ENCODE measurements around the gene HECTD4. TPM values are rescaled to one million over a fixed set of nuclear protein-coding genes. Genes with fewer than 3 reads are reported as not detected.

Gene HECTD4
- total and polyA plus RNA-seq, 2 of the 4 experiments (the other 2 are of a cell fraction), result 12.9 to 13.0 TPM

DNA sequence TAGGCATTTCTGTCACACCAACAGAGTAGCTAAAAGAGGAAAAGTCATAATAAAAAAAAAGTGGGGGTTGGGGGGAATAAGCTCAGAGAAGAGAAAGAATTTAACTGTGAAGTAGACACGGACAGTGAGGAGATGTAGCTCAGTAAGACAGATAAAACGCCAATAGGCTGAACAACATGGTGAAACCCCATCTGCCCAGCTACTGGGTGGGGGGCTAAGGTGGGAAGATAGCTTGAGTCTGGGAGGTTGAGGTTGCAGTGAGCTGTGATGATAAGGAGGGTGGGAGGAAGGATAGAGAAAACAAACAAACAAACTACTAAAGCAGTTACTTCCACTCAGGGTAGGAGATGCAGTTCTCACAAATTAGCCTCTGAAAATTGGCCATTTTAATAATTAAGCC, 25.0 kb downstream of the HECTD4 start:
- dilution Hi-C loops (cut with HindIII; ENCODE audit: low sequenced_read_pairs, unreplicated experiment) (no loop called here), intact Hi-C loops (cut with micrococcal nuclease) (no loop called here), in situ Hi-C loops (cut with MboI; ENCODE audit: low sequenced_read_pairs) (no loop called here)
- H3K14ac ChIP-seq (replicated peaks; ENCODE audit: low read depth, low read length), result no peak overlapping the region
- H2BK20ac ChIP-seq (ENCODE audit: low read depth, low read length), result no peak overlapping the region
- no peaks in the 10 kb centered on the region for H3K9me3 ChIP-seq (ENCODE audit: control insufficient read depth, insufficient read depth, low read length)
- H2AFZ ChIP-seq (replicated peaks; ENCODE audit: low read length, poor library complexity), result no peak overlapping the region
- H4K20me1 ChIP-seq (ENCODE audit: insufficient read depth, low read length), result peaks cover 30% of the 10 kb centered on the region
- peaks cover 25 to 51% of the 10 kb centered on the region in 2 experiments for H3K79me1 ChIP-seq (ENCODE audit: low read depth in 1 of 2, low read length in 2 of 2)
- no peak overlapping the region for H2BK120ac ChIP-seq (ENCODE audit: low read depth, low read length)
- H3K27me3 ChIP-seq (ENCODE audit: control insufficient read depth, insufficient read depth, low read length), result no peaks in the 10 kb centered on the region
- H3K56ac ChIP-seq (ENCODE audit: extremely low read depth, insufficient read depth, low read length), result no peak overlapping the region
- ATAC-seq (ENCODE audit: low read depth) (no peak), DNase-seq (no peak)
- TF ChIP-seq NFE2L2 (IDR thresholded peaks at IDR 0.05; ENCODE audit: low read depth, low read length) (no peak), MAZ (IDR thresholded peaks at IDR 0.05; ENCODE audit: borderline replicate concordance, low read depth, low read length) (no peak), CEBPB (IDR thresholded peaks at IDR 0.05; ENCODE audit: low read depth, low read length) (no peak), CHD1 (IDR thresholded peaks at IDR 0.05; ENCODE audit: low read depth, low read length) (no peak)
- H2AK9ac ChIP-seq (replicated peaks; ENCODE audit: low read depth, low read length, poor library complexity), result no peak overlapping the region
- no peaks in the 10 kb centered on the region; the same call in 1 of the 2 replicates for H3K4me1 ChIP-seq (ENCODE audit: control insufficient read depth, insufficient read depth, low read length)
- H3K36me3 ChIP-seq (ENCODE audit: control insufficient read depth, insufficient read depth, low read length), result no peaks in the 10 kb centered on the region
- H2AK5ac ChIP-seq (ENCODE audit: low read depth, low read length), result no peak overlapping the region
- H4K91ac ChIP-seq (ENCODE audit: insufficient read depth, low read depth, low read length), result no peak overlapping the region
- H2BK15ac ChIP-seq (ENCODE audit: low read depth, low read length), result no peak overlapping the region
- no peak overlapping the region for H3K4me2 ChIP-seq (ENCODE audit: low read depth, low read length)
- H3K4me3 ChIP-seq (ENCODE audit: insufficient read depth, low read depth, low read length), result no peak overlapping the region
- H3K4ac ChIP-seq (ENCODE audit: low read depth, low read length), result no peak overlapping the region
- BruUV-seq (replicated peaks), result no TSS peak
- H4K5ac ChIP-seq (ENCODE audit: low read depth, low read length), result no peak overlapping the region
- CTCF ChIA-PET, result interaction anchor here (0.7 kb wide), 1 partner anchor 135 kb away, joined by 3 read pairs; no protein-coding TSS in a partner anchor
- H2BK5ac ChIP-seq (ENCODE audit: low read depth, low read length, poor library complexity, severe bottlenecking), result no peak overlapping the region
- H3K23ac ChIP-seq (ENCODE audit: low read depth, low read length), result no peak overlapping the region
- H3K18ac ChIP-seq (ENCODE audit: low read depth, low read length), result no peak overlapping the region
- peaks cover 2% of the 10 kb centered on the region; the same call in 1 of the 2 replicates for H3K9me1 ChIP-seq (ENCODE audit: insufficient read depth, low read length)
- 17% methylated on average over 1 of the region's 2 CpGs; no CpG with 5 or more reads in 1 of the 2 experiments for WGBS, 2 experiments (ENCODE audit: extremely low coverage in 2 of 2, insufficient read length in 1 of 2)
- no peak overlapping the region for H3K27ac ChIP-seq (ENCODE audit: insufficient read depth, low read length)
- POLR2A ChIA-PET (ENCODE audit: unreplicated experiment), result no interaction called here
- no peak overlapping the region for H3K9ac ChIP-seq (ENCODE audit: low read depth, low read length)
- no peak overlapping the region for H4K8ac ChIP-seq (ENCODE audit: low read depth in 2 of 2, low read length in 2 of 2)

Measured in IMR-90 (cell line).